Endodermal cell (in vitro differentiated cells): ENCODE data around the gene MTIF3. TPM values are rescaled to one million over a fixed set of nuclear protein-coding genes. Genes with fewer than 3 reads are reported as not detected.

Source experiments
- DNase-seq: peaks from one replicate; pipeline ENCODE4 v3.0.0-alpha.2; 2017
- H3K27ac ChIP-seq: 2 replicates; pipeline ENCODE4 v1.5.1; 2013; ENCODE audit warnings: mild to moderate bottlenecking, low read depth, low read length, moderate library complexity
- H3K27me3 ChIP-seq: 2 replicates; pipeline ENCODE4 v1.6.1; 2013; ENCODE audit warnings: mild to moderate bottlenecking, low read length, moderate library complexity; ENCODE audit not compliant: insufficient read depth, control insufficient read depth, poor library complexity, severe bottlenecking
- H3K36me3 ChIP-seq: 2 replicates; pipeline ENCODE4 v1.7.0; 2013; ENCODE audit warnings: mild to moderate bottlenecking, low read length, moderate library complexity; ENCODE audit not compliant: control insufficient read depth, insufficient read depth
- H3K4me1 ChIP-seq: one replicate; pipeline ENCODE4 v1.7.0; 2013; ENCODE audit warnings: low read length; ENCODE audit not compliant: control insufficient read depth, insufficient read depth
- H3K4me3 ChIP-seq: 2 replicates; pipeline ENCODE4 v1.5.1; 2013; ENCODE audit warnings: mild to moderate bottlenecking, low read length, moderate library complexity
- H3K9ac ChIP-seq: 2 replicates; pipeline ENCODE4 v1.6.1; 2013; ENCODE audit warnings: mild to moderate bottlenecking, low read length, moderate library complexity; ENCODE audit not compliant: poor library complexity, severe bottlenecking; ENCODE audit errors: extremely low read depth
- H3K9me3 ChIP-seq: 2 replicates; pipeline ENCODE4 v1.6.1; 2013; ENCODE audit warnings: mild to moderate bottlenecking, low read length, moderate library complexity; ENCODE audit not compliant: control insufficient read depth
- H3K27ac Mint-ChIP-seq: 2 replicates; pipeline ENCODE4 v1.8.0; 2020; ENCODE audit warnings: mixed read lengths
- H3K27me3 Mint-ChIP-seq: 2 replicates; pipeline ENCODE4 v1.8.0; 2021; ENCODE audit warnings: mild to moderate bottlenecking, mixed read lengths; ENCODE audit not compliant: insufficient read depth
- H3K36me3 Mint-ChIP-seq: 2 replicates; pipeline ENCODE4 v1.8.0; 2020; ENCODE audit warnings: low read depth, mixed read lengths
- H3K4me1 Mint-ChIP-seq: 2 replicates; pipeline ENCODE4 v1.8.0; 2020; ENCODE audit warnings: mixed read lengths
- H3K4me3 Mint-ChIP-seq: 2 replicates; pipeline ENCODE4 v1.8.0; 2020; ENCODE audit warnings: mild to moderate bottlenecking, moderate library complexity, mixed read lengths
- H3K9me3 Mint-ChIP-seq: 2 replicates; pipeline ENCODE4 v1.8.0; 2020; ENCODE audit warnings: mild to moderate bottlenecking, mixed read lengths
- CTCF ChIP-seq: fragments of 200-600 bp; sonication (generic); conservative IDR thresholded peaks from 2 replicates; pipeline ENCODE4 v1.5.0; 2021; ENCODE audit warnings: antibody characterized with exemption, mild to moderate bottlenecking
- WGBS, 2 experiments: methylation state at CpG; one replicate each; pipeline versions ENCODE4 v1.1.5 to v1.1.7; 2013; ENCODE audit warnings: missing lambda C conversion rate in 2 of 2, mixed read lengths in 1 of 2; ENCODE audit not compliant: insufficient coverage in 1 of 2, insufficient read length in 1 of 2; 5-methylcytosine and 5-hydroxymethylcytosine counted together
- total RNA-seq, 2 donors: library from RNA; stranded (reverse); fragmentation: NEBNext Ultra II Directional in 1 of 2; extraction: Animal tissue kit (Norgen Biotek cat#: 25700) in 1 of 2; gene quantifications; 2 replicates in 1 of 2; 3 replicates in 1 of 2; pipeline ENCODE4 v1.2.1, GENCODE V29; 2021

Gene MTIF3
- total RNA-seq, 2 donors from 2014 or later, result 35.0 to 46.8 TPM

GRCh38 chr13:27448308-27448707, 2.1 kb downstream of the MTIF3 start:
- peaks cover 15% of the 10 kb centered on the region for H3K4me1 Mint-ChIP-seq

GRCh38 chr13:27446986-27447583, 3.3 kb downstream of the MTIF3 start:
- WGBS, 2 experiments, result 94 to 100% methylated on average over 1 to 6 of the region's 7 CpGs
- H3K4me3 ChIP-seq, result no peak overlapping the region

More at GRCh38 chr13:27448308-27448707, 2.1 kb downstream of the MTIF3 start:
- Histone ChIP-seq H3K27me3 (peaks cover 18% of the 10 kb centered on the region), H3K4me1 (no peaks in the 10 kb centered on the region), H3K36me3 (no peaks in the 10 kb centered on the region), H3K27ac (no peak overlapping the region), H3K4me3 (peak overlapping the region; percentile 96), H3K9ac (no peak overlapping the region), H3K9me3 (no peaks in the 10 kb centered on the region)
- TF ChIP-seq CTCF, result no peak
- WGBS, 2 experiments, result 97 to 100% methylated on average over 2 to 4 of the region's 4 CpGs
- no peak for DNase-seq
- H3K4me3 Mint-ChIP-seq, result no peak overlapping the region
- no peaks in the 10 kb centered on the region for H3K9me3 Mint-ChIP-seq
- no peak overlapping the region for H3K27ac Mint-ChIP-seq
- peaks cover 11% of the 10 kb centered on the region for H3K27me3 Mint-ChIP-seq
- H3K36me3 Mint-ChIP-seq, result no peaks in the 10 kb centered on the region

GRCh38 chr13:27442797-27443196, 7.6 kb downstream of the MTIF3 start:
- Mint-ChIP-seq H3K9me3 (no peaks in the 10 kb centered on the region), H3K36me3 (peaks cover 15% of the 10 kb centered on the region), H3K4me3 (no peak overlapping the region), H3K27me3 (no peaks in the 10 kb centered on the region), H3K27ac (no peak overlapping the region), H3K4me1 (peaks cover 3% of the 10 kb centered on the region)
- H3K9ac ChIP-seq, result no peak overlapping the region
- no peaks in the 10 kb centered on the region for H3K27me3 ChIP-seq
- no peaks in the 10 kb centered on the region for H3K9me3 ChIP-seq
- no peak for DNase-seq
- no peak for TF ChIP-seq CTCF
- H3K27ac ChIP-seq, result no peak overlapping the region
- no peak overlapping the region for H3K4me3 ChIP-seq
- peaks cover 15% of the 10 kb centered on the region for H3K36me3 ChIP-seq
- WGBS, 2 experiments, result 91 to 95% methylated on average over 7 of the region's 7 CpGs
- H3K4me1 ChIP-seq, result no peaks in the 10 kb centered on the region

More at GRCh38 chr13:27446986-27447583, 3.3 kb downstream of the MTIF3 start:
- Histone ChIP-seq H3K36me3 (no peaks in the 10 kb centered on the region), H3K9ac (no peak overlapping the region), H3K4me1 (no peaks in the 10 kb centered on the region), H3K9me3 (no peaks in the 10 kb centered on the region), H3K27me3 (peaks cover 5% of the 10 kb centered on the region), H3K27ac (no peak overlapping the region)
- H3K27ac Mint-ChIP-seq, result no peak overlapping the region
- H3K4me3 Mint-ChIP-seq, result no peak overlapping the region
- no peaks in the 10 kb centered on the region for H3K36me3 Mint-ChIP-seq
- no peaks in the 10 kb centered on the region for H3K9me3 Mint-ChIP-seq
- peaks cover 15% of the 10 kb centered on the region for H3K4me1 Mint-ChIP-seq
- no peak for TF ChIP-seq CTCF
- no peak for DNase-seq
- peaks cover 6% of the 10 kb centered on the region for H3K27me3 Mint-ChIP-seq
